Gastrocnemius medialis (tissue), 4 donors: ENCODE data around the gene ADRA2B.

Source experiments
- POLR2A ChIP-seq, 2 donors: fragments of 450-650 bp; IDR thresholded peaks; one replicate each; pipeline ENCODE4 v1.6.1; 2017; ENCODE audit warnings: antibody characterized with exemption in 2 of 2, mild to moderate bottlenecking in 2 of 2, moderate library complexity in 2 of 2
- TF ChIP-seq, protein P1 (sequence below), 5 experiments: fragments of 450-650 bp in 3 of 5; fragments of 200-600 bp in 2 of 5; sonication (generic) in 2 of 5; IDR thresholded peaks in 4 of 5; conservative IDR thresholded peaks in 1 of 5; 1 replicate in 4 of 5; 2 replicates in 1 of 5; pipeline ENCODE4 v1.5.1; 2016 to 2019; ENCODE audit warnings: antibody characterized with exemption in 5 of 5, mild to moderate bottlenecking in 3 of 5, moderate library complexity in 3 of 5

DNA sequence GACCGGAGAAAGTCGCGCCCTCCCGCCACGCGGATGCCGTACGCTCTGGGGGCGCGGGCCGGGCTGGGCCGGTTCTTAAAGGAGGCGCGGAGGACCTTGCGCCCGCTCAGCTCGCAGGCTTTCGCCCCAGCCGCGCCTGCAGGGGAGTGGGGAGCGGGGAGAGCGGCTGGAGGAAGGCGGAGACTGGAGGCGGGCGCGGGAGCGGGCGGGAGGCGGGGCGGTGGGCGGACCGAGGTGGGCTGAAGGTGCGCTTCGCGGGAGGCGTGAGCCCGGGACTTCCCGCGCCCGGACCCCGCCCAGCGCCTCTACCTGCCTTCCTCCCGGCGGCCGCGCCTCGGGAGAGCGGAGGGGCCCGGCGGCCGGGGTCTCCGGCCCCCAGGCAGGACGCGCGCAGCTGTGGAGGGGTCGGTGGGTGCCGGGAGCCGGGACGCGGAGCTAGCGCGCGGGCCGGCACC is at the start of gene ADRA2B:
- TF ChIP-seq, protein P1, sequence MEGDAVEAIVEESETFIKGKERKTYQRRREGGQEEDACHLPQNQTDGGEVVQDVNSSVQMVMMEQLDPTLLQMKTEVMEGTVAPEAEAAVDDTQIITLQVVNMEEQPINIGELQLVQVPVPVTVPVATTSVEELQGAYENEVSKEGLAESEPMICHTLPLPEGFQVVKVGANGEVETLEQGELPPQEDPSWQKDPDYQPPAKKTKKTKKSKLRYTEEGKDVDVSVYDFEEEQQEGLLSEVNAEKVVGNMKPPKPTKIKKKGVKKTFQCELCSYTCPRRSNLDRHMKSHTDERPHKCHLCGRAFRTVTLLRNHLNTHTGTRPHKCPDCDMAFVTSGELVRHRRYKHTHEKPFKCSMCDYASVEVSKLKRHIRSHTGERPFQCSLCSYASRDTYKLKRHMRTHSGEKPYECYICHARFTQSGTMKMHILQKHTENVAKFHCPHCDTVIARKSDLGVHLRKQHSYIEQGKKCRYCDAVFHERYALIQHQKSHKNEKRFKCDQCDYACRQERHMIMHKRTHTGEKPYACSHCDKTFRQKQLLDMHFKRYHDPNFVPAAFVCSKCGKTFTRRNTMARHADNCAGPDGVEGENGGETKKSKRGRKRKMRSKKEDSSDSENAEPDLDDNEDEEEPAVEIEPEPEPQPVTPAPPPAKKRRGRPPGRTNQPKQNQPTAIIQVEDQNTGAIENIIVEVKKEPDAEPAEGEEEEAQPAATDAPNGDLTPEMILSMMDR (IDR thresholded peaks at IDR 0.05 in 4 of 5, conservative IDR thresholded peaks at IDR 0.05 in 1 of 5) = no peak
- TF ChIP-seq POLR2A (IDR thresholded peaks at IDR 0.05) = peak; percentile 26 to 49
